ENCODE results near the gene ZNF346.
"Not testable (repeated sequence)": the region's sequence is repeated elsewhere in the genome, so short reads cannot be mapped to it uniquely, and the experiment has no call there.

ZNF346 gene

DNA sequence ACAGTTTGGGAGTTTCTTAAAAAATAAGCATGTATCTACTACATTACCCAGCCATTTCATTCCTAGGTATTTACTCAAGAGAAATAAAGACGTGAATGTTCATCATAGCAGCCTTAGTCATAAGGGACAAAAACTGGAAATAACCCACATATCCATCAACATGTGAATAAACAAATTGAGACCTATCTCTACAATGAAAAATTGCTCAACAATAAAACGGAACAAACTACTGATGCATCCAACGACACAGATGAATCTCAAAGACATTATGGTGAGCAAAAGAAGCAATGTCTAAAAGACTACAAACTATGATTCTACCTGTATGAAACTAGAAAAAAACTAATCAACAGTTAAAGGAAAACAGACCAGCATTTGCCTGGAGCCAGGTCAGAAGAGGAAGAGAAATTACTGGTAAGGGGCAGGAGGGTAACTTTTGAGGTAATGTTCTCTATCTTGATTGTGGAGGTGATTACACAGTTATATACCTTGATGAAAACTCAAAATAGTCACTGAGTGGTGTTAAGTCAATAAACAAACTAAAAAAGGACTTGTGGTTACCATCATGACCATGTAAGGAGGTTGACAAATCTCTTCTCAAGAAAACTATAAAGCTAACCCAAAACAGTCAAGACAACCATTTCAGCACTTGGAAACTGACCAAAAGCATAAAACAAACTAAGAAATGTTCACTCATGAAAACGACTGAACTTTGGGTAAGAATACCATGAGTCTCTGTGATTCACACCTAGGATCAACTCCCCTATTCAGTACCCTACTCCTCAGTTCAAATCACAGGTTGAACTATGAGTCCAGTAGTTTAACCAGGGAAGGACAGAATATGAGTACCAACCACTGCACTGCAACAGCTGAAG lies 26.4 kb upstream of the ZNF346 start:
- FAIRE-seq (peak; percentile 46), DNase-seq (ENCODE audit: insufficient read length) (no peak)
- no peak for TF ChIP-seq POLR2A (IDR thresholded peaks at IDR 0.05; ENCODE audit: low read depth, low read length)
- TF ChIP-seq POLR2AphosphoS5 (IDR thresholded peaks at IDR 0.05; ENCODE audit: low read depth, low read length) = no peak
- TF ChIP-seq TAF1 (IDR thresholded peaks at IDR 0.05; ENCODE audit: borderline replicate concordance, low read depth, low read length) = no peak

DNA sequence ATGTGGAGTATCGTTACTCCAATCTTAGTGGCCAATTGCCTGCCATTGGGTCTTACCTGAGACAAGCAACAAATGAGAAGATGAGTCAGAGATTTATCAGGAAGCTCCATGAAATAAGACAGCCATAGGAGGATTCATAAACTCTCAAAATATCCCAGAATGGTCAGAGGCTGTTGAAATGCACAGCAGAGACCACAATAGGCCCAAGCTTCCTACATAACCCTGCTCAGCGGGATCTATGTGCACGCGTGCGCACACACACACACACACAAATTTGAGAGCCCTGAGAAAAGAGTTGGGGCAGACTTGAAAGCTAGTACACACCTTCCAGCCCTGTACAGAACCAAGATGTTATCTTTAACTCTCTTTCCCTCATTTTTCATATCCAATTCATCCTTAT lies 25.7 kb upstream of the ZNF346 start:
- no peak for TF ChIP-seq POLR2AphosphoS5 (IDR thresholded peaks at IDR 0.05; ENCODE audit: low read depth, low read length)
- no peak for TF ChIP-seq POLR2A (IDR thresholded peaks at IDR 0.05; ENCODE audit: low read depth, low read length)
- no peak for TF ChIP-seq TAF1 (IDR thresholded peaks at IDR 0.05; ENCODE audit: borderline replicate concordance, low read depth, low read length)
- no peak for DNase-seq (ENCODE audit: insufficient read length)
- no peak for FAIRE-seq

DNA sequence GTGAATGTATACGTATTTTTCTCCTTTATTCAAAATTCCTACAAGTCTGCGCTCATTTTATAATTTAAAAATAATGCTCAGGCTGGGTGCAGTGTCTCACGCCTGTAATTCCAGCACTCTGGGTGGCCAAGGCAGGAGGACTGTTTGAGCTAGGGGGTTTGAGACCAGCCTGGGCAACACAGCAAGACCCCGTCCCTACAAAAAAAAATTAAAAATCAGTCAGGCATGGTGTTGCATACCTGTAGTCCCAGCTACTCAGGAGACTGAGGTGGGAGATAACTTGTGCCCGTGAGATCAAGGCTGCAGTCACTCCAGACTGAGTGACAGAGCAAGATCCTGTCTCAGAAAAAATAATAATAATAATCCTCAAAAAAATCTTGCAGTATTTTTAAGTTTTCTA lies 23.7 kb upstream of the ZNF346 start:
- no peak for TF ChIP-seq POLR2AphosphoS5 (IDR thresholded peaks at IDR 0.05; ENCODE audit: low read depth, low read length)
- TF ChIP-seq POLR2A (IDR thresholded peaks at IDR 0.05; ENCODE audit: low read depth, low read length) = no peak
- no peak for TF ChIP-seq TAF1 (IDR thresholded peaks at IDR 0.05; ENCODE audit: borderline replicate concordance, low read depth, low read length)
- no peak for DNase-seq (ENCODE audit: insufficient read length)
- no peak for FAIRE-seq

DNA sequence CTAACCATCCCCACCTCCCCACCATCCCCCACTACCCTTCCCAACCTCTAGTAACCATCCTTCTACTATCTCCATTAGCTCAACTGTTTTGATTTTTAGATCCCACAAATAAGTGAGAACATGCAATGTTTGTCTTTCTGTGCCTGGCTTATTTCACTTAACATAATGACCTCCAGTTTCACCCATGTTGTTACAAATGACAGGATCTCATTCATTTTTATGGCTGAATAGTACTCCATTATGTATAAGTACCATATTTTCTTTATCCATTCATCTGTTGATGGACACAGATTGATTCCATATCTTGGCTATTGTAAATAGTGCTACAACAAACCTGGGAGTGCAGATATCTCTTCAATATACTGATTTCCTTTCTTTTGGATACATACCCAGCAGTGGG lies 23.0 kb upstream of the ZNF346 start:
- not testable (repeated sequence) for FAIRE-seq; DNase-seq (ENCODE audit: insufficient read length)

DNA sequence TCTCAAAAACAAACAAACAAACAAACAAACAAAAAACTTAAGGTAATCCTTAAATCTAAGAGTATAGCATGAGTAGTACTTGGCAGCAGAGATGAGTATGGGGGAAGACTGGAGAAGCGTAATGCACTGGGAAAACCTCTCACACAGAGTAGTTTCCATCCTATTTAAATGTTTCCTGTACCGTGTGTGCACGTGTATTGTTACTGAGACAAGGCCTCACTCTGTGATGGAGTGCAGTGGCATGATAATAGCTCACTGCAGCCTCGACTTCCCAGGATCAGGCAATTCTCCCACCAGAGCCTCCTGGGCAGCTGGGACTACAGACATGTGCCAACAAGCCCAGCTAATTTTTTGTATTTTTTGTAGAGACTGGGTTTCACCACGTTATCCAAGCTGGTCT lies 18.8 kb upstream of the ZNF346 start:
- FAIRE-seq (no peak), DNase-seq (ENCODE audit: insufficient read length) (no peak)
- TF ChIP-seq POLR2AphosphoS5 (IDR thresholded peaks at IDR 0.05; ENCODE audit: low read depth, low read length) (no peak), TAF1 (IDR thresholded peaks at IDR 0.05; ENCODE audit: borderline replicate concordance, low read depth, low read length) (no peak), POLR2A (IDR thresholded peaks at IDR 0.05; ENCODE audit: low read depth, low read length) (no peak)

DNA sequence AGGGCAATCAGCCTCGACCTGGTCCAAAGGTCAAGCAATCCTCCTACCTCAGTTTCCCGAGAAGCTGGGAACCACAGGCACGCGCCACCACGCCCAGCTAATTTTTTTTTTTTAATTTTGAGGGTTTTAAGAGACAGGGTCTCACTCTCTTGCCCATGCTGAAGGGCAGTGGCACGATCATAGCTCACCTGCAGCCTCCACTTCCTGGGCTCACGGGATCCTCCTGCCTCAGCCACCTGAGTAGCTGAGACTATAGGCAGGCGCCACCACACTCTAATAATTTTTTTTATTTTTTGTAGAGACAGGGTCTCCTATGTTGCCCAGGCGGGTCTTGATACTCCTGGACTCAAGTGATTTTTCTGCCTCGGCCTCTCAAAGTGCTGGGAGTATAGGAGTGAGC lies 17.5 kb upstream of the ZNF346 start:
- DNase-seq (ENCODE audit: insufficient read length) (no peak), FAIRE-seq (no peak)
- TF ChIP-seq POLR2AphosphoS5 (IDR thresholded peaks at IDR 0.05; ENCODE audit: low read depth, low read length) (no peak), POLR2A (IDR thresholded peaks at IDR 0.05; ENCODE audit: low read depth, low read length) (no peak), TAF1 (IDR thresholded peaks at IDR 0.05; ENCODE audit: borderline replicate concordance, low read depth, low read length) (no peak)

- DNase-seq (ENCODE audit: insufficient read length) (peak; percentile 47), FAIRE-seq (peak; percentile 78)
- TF ChIP-seq TAF1 (IDR thresholded peaks at IDR 0.05; ENCODE audit: borderline replicate concordance, low read depth, low read length) (no peak), POLR2A (IDR thresholded peaks at IDR 0.05; ENCODE audit: low read depth, low read length) (no peak), POLR2AphosphoS5 (IDR thresholded peaks at IDR 0.05; ENCODE audit: low read depth, low read length) (no peak)
Observed at GRCh38 chr5:177005619-177006264, 16.8 kb upstream of the ZNF346 start.

DNA sequence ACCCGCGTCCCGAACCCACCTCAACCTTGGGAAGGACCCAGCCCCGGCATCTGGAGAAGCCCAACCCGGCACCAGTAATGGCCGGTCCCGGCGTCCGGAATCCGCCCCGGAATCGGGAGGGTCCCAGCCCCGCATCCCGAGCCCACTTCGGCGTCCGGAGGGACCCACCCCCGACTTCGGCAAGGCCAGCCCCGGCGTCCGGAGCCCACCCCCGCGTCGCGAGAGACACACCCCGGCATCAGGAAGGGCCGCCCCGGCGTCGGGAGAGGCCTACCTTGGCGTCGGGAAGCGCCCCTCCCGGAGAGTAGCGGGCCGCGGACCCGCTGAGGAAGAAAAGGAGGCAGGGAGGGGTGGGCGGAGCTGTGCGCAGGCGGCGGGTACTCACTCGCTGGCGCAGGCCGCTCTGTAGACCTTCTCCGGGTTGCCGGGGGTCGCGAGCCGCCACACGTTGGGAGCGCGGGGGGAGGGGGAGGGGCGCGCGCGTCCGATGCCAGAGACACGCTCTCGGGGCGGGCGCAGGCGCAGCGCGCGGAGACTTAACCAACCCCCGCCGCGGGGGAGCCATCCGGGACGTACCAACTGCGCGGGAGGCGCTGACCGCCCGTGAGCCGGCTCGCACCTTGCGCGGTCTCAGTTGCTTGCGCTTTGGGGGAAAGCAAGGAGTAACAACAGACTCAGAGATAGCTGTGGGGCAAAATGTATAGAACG lies 16.1 kb upstream of the ZNF346 start, which contains the start of gene UIMC1:
UIMC1 (minus strand) TSS at position 515 of the 708 bp plus-strand sequence. CDS start 24,164 bp downstream, outside the sequence.
- FAIRE-seq (peak; percentile 95), DNase-seq (ENCODE audit: insufficient read length) (peak; percentile 78)
- TF ChIP-seq TAF1 (IDR thresholded peaks at IDR 0.05; ENCODE audit: borderline replicate concordance, low read depth, low read length) = peak; percentile 89
- TF ChIP-seq POLR2AphosphoS5 (IDR thresholded peaks at IDR 0.05; ENCODE audit: low read depth, low read length) = peak; percentile 80
- peak; percentile 80 for TF ChIP-seq POLR2A (IDR thresholded peaks at IDR 0.05; ENCODE audit: low read depth, low read length)

- no peak for DNase-seq (ENCODE audit: insufficient read length)
- TF ChIP-seq POLR2A (IDR thresholded peaks at IDR 0.05; ENCODE audit: low read depth, low read length) (no peak), TAF1 (IDR thresholded peaks at IDR 0.05; ENCODE audit: borderline replicate concordance, low read depth, low read length) (no peak), POLR2AphosphoS5 (IDR thresholded peaks at IDR 0.05; ENCODE audit: low read depth, low read length) (no peak)
- no peak for FAIRE-seq
Observed at GRCh38 chr5:177008716-177009115, 13.8 kb upstream of the ZNF346 start.

- TF ChIP-seq TAF1 (IDR thresholded peaks at IDR 0.05; ENCODE audit: borderline replicate concordance, low read depth, low read length) = no peak
- no peak for TF ChIP-seq POLR2AphosphoS5 (IDR thresholded peaks at IDR 0.05; ENCODE audit: low read depth, low read length)
- TF ChIP-seq POLR2A (IDR thresholded peaks at IDR 0.05; ENCODE audit: low read depth, low read length) = no peak
- DNase-seq (ENCODE audit: insufficient read length) (no peak), FAIRE-seq (no peak)
Observed at GRCh38 chr5:177010153-177010552, 12.3 kb upstream of the ZNF346 start.

DNA sequence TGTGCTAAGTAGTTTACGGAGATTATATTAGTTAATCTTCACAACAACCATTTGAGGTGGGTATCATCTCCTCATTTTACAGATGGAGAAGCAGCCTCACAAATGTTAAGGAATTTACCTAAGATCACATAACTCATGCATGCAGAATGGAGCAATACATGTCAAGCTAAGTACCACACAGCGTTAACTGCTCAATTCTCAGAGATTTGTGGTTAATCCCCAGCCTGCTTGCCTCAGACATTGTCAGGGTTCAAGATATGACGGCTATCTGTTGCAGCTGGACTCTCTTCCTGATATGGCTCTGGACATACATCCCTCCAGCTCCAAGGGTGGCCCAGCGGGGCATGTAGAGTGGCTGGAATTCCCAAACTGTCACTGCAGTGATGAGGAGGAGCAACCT lies 7.3 kb upstream of the ZNF346 start:
- no peak for FAIRE-seq
- TF ChIP-seq POLR2A (IDR thresholded peaks at IDR 0.05; ENCODE audit: low read depth, low read length) (no peak), POLR2AphosphoS5 (IDR thresholded peaks at IDR 0.05; ENCODE audit: low read depth, low read length) (no peak), TAF1 (IDR thresholded peaks at IDR 0.05; ENCODE audit: borderline replicate concordance, low read depth, low read length) (no peak)

More for the DNA sequence above, 7.3 kb upstream of the ZNF346 start:
- DNase-seq (ENCODE audit: insufficient read length) = no peak

Data from GM12892 (cell line).